GM20431 (cell line): ENCODE measurements around the gene CCDC141.
"Not testable (repeated sequence)": the region's sequence is repeated elsewhere in the genome, so short reads cannot be mapped to it uniquely, and the experiment has no call there.

Experiments used
- in situ Hi-C: fragments of 300-500 bp; cut with MseI, MboI; formaldehyde crosslinking; loops from one replicate; pipeline ENCODE4 v1.15.0; 2020; ENCODE audit warnings: low sequenced_read_pairs; ENCODE audit not compliant: unreplicated experiment

The CCDC141 gene

GRCh38 chr2:179049546-179050311 lies at the start of gene CCDC141:
Gene CCDC141 (minus strand): TSS chr2:179050137. CDS start chr2:179049941, 196 bp downstream.
- in situ Hi-C loops, result no loop called here

- in situ Hi-C loops, result no loop called here
These were observed 48.2 kb upstream of the CCDC141 start for GRCh38 chr2:179098080-179098689.

GRCh38 chr2:179097131-179097530 lies 47.2 kb upstream of the CCDC141 start:
- in situ Hi-C loops, result no loop called here

GRCh38 chr2:179096090-179096489 lies 46.2 kb upstream of the CCDC141 start:
- in situ Hi-C loops, result no loop called here

- in situ Hi-C loops, result not testable (repeated sequence)
These were observed 43.0 kb upstream of the CCDC141 start for GRCh38 chr2:179092912-179093311.

GRCh38 chr2:179082697-179083096 lies 32.8 kb upstream of the CCDC141 start:
- in situ Hi-C loops, result no loop called here

GRCh38 chr2:179081954-179082353 lies 32.0 kb upstream of the CCDC141 start:
- in situ Hi-C loops, result no loop called here

- in situ Hi-C loops, result no loop called here
These were observed 22.6 kb upstream of the CCDC141 start for GRCh38 chr2:179072527-179072926.

- in situ Hi-C loops, result no loop called here
These were observed 21.9 kb upstream of the CCDC141 start for GRCh38 chr2:179071810-179072355.

- in situ Hi-C loops, result no loop called here
These were observed 21.0 kb upstream of the CCDC141 start for GRCh38 chr2:179070895-179071294.

- in situ Hi-C loops, result no loop called here
These were observed 19.7 kb upstream of the CCDC141 start for GRCh38 chr2:179069685-179070084.

GRCh38 chr2:179068991-179069643 lies 19.2 kb upstream of the CCDC141 start:
- in situ Hi-C loops, result no loop called here

GRCh38 chr2:179059026-179059700 lies 9.2 kb upstream of the CCDC141 start:
- in situ Hi-C loops, result no loop called here

GRCh38 chr2:179057737-179058136 lies 7.8 kb upstream of the CCDC141 start:
- in situ Hi-C loops, result no loop called here

- in situ Hi-C loops, result not testable (repeated sequence)
These were observed 3.6 kb upstream of the CCDC141 start for GRCh38 chr2:179053568-179053967.

- in situ Hi-C loops, result no loop called here
These were observed 1.3 kb upstream of the CCDC141 start for GRCh38 chr2:179051250-179051649.

- in situ Hi-C loops, result no loop called here
These were observed 818 bp upstream of the CCDC141 start for GRCh38 chr2:179050755-179051154.

- in situ Hi-C loops, result no loop called here
These were observed 763 bp downstream of the CCDC141 start for GRCh38 chr2:179049203-179049545.

GRCh38 chr2:179048099-179048498 lies 1.8 kb downstream of the CCDC141 start:
- in situ Hi-C loops, result no loop called here

GRCh38 chr2:179045602-179046001 lies 4.3 kb downstream of the CCDC141 start:
- in situ Hi-C loops, result not testable (repeated sequence)
